GM19452 (cell line): ENCODE measurements around the gene RPL10.
"Not testable (repeated sequence)": the region's sequence is repeated elsewhere in the genome, so short reads cannot be mapped to it uniquely, and the experiment has no call there.

Experiments used
- ATAC-seq: cut with Tn5 transposase; IDR thresholded peaks from one replicate; pipeline ENCODE4 v1.9.1; 2021; ENCODE audit not compliant: unreplicated experiment

The RPL10 gene

DNA sequence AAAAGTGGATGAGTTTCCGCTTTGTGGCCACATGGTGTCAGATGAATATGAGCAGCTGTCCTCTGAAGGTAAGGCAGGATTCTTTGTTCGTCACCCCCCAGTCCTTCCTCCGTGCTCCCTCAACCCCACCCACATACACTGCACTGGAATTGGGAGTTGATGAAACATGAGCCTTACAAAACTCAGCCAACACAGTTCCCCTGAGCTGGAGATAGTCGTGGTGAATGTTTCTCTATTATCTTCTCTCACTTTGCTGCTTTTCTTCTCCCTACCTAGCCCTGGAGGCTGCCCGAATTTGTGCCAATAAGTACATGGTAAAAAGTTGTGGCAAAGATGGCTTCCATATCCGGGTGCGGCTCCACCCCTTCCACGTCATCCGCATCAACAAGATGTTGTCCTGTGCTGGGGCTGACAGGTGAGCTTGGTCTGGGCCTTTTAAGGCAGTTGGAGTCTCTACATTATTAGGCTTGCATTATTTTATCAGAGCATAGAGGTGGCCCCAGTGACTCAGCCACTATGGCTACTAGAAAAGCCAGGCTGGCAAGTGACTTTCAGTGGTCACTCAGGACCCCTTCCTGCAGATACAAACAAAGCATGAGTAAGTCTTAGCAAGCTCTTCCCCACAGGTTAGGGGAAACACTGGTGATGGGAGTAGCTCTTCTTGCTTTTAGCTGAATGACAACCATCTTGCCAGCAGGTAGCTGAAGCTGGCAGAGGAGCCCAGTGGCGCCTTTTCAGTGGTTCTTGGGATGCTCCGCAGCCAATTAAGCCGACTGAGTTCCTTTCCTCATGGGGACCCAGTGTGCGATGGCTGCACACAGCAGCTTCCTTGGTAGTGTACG is 1.6 kb downstream of the RPL10 start:
- no peak for ATAC-seq

DNA sequence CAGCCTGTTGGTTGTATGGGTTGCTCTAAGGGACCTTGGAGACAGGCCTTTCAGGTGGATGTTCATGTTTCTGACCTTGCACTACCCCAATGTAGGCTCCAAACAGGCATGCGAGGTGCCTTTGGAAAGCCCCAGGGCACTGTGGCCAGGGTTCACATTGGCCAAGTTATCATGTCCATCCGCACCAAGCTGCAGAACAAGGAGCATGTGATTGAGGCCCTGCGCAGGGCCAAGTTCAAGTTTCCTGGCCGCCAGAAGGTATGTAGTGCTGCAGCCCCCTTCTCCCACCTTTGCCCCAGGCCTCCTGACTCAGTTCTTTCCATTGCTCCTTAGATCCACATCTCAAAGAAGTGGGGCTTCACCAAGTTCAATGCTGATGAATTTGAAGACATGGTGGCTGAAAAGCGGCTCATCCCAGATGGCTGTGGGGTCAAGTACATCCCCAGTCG is 2.2 kb downstream of the RPL10 start:
- ATAC-seq, result not testable (repeated sequence)

DNA sequence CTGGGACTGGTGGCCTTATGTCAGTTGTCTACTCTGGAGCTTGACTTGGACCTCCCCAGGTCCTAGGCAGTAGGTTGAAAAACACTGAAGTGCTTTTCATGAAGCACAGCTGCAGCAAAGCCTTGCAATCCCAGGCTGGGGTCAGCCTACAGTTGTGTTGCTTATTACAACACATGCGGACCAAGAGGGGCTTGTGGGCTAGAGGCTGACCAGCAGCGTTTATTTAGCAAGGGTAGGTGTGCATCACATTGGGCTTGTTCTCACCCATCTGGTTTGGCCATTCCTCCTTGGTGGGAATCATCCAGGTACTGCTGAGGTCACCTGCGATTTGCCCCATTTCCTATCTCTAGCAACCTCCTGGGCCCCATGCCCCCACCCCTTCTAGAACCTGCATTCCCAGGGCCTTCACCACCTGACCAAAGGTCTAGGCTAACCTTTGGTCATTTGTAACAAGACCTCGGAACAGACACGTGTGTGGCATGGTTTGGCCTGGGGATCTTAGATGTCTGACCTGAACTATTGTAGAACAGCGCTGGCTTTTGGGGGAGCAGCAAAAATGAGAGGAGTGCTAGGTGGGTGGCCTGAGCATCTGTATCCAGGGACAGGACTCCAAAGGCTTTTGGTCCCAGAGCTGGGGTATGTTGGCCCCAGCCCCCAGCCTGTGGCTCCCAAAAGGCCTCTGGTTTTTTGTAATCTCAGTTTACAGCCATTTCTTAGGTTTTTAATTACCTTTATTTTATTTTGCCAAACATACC is 3.0 kb downstream of the RPL10 start:
- no peak for ATAC-seq

DNA sequence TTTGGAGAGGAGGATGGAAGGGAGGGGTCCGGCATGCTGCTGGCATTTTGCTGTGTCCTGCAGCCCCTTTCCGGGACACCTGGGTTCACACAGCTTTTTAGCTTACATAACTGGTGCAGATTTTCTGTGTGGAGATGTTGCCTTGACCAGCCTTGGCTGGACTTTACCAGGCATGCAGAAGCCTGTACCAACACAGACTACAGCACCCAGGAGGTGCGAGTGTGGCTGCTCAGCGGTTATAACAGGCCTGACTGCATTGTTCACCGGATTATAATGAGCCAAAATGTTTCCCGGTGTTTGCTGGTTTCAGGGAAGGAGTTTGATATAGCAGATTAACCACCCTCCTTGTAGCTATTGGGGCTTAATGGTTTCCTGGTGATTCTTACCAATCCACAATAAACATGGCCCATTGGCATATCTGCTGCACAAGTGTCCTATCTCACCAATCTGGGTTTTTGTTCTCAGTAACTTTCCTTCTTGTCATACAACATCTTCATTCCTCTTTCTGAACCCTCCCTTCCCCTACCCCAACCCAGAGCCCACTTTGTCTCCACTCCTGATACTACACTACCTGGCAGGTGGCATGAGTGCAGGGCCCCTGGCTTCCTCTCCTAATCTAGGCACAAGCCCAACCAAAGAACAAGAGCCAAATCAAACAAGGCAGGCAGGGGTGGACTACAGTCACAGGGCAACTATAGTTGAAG is 3.9 kb downstream of the RPL10 start:
- ATAC-seq, result no peak

DNA sequence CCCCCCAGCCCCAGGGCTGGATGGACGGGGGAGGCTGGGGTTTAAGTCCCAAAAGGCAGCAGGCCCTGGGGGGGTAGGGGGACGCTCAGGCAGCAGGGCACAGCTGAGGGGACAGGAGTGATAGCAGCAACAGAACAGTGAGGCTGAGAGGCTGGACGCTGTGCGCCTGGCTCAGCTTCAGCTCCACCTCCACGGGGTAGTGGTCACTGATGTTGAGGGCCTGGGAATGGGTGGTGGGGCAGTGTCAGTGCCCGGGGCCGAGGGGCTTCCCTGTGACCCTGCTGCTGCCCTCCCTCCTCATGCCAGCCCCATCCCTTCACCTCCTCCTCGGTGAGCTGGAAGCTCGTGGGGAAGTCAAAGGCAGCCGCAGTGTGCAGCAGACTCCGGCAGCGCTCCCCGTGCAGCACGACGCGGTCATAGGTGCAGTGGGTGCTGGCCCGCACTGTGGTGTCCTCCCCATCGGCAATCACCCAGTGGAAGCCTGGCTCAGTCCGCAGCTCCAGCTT is 4.5 kb downstream of the RPL10 start:
- no peak for ATAC-seq

DNA sequence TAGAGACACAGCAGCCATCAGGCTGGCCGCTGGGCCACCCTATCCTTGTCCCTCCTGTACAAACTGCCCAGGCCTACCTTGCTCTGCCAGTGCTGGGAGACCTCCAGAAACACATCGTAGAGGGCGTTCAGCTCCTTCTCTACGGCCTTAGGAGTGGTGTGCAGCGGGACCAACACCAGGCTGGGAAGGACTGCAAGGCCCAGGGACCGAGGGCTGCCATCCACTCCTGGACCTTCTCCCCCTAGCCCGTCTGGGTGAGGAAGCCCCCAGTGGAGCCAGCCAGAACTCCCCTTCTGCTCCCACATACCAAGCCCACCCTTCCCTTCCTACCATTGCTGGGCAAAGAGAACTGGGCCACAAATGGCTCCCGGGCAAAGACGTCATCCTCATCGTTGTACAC is 5.0 kb downstream of the RPL10 start:
- ATAC-seq, result no peak

DNA sequence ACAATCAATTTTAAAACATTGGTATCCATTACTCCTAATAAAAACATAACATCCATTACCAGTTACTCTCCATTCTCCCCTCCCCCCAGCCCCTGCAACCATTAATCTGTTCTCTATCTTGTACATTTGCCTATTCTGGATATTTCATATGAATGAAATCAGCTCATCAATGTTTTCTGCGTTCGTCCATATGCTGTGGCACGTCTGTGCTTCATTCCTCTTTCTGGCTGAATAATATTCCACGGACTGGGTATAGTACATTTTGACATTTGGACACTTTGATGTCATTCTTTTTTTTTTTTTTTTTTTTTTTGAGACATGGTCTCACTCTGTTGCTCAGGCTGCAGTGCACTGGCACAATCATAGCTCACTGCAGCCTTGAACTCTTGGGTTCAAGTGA is 5.7 kb downstream of the RPL10 start:
- ATAC-seq, result no peak

DNA sequence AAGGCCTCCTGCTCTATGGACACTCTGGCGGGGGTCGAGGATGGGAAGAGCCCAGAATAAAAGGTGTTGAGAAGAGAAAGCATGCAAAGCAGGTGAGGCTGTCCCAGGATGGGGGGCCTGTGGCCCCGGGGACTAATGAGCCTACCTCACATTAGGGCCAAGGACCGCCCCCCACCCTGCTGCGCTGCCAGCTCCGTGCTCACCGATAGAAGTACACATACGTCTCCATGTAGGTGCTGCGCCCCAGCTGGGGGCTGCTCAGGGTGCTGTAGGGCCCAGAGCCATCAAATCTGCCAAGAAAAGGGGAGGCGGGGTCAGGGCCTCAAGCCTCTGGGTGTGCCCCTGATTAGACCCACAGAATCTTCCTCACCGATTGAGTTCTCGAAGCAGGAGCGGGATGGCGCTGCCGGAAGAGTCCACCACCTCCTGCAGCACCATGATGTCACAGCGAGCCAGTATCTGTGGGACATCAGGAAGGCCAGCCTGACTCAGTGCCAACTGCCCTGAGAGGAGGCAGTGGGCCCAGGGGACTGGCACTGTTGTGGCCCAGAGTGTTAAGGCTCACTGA is 6.5 kb downstream of the RPL10 start:
- ATAC-seq, result no peak

DNA sequence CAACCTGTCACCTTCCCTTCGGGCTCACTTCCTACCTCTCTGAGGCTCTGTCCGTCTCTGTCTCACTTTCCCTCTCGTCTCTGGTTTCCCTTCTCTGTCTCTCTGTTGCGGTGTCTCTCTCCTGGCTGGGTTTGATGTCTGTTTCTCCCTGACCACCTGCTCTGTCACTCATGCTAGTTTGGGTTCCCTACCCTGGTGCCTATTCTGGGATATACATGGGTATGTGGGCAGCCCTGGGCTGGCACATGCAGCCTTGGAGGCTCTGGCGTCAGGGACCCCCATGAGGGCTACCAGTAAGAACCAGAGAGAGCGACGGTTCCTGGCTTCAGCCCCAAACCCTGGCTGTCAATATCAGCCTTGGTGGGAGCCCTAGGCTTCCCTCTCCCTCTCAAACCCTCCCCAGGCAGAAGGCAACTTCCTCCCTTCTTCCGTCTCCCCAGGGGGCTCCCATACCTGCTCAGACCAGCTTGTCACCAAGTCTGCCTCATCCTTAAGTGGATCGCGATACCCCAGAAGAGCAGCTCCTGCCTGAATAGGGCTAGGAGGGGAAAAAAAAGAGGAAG is 10.6 kb downstream of the RPL10 start:
- no peak for ATAC-seq

DNA sequence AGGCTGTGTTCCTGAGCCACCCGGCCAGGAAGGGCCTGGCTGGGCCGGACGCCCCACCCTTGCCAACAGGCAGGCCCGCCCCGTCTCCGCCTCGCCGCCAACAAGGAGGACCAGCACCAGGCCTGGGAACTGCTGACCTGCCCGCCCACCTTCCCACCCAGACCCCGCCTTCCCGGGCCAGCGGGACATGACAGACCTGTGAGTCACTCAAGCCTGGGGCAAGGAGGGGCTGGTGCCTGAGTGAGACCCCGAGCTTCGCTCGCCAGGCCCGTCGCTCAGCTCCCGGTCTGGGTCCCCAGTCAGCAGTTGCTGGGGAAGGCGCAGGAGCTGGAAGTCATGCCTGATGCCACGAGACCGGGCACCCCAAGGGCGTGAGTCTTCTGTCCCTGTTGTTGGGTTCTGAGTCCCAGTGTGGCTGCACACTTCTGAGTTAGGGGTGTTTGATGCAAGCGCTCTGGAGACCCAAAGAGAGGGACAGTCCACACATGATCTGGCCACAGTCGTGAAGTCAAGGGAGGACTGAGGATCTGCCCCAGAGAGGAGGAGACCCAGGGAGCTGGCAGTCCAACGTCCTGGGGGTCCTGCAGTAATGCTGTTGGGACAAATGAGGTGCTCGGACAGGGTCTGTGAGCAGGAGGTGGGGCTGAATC is 11.2 kb downstream of the RPL10 start, which contains the start of gene DNASE1L1:
DNASE1L1 (minus strand) TSS at position 33 of the 650 bp plus-strand sequence. CDS start 3,686 bp downstream, outside the sequence.
- ATAC-seq, result no peak

DNA sequence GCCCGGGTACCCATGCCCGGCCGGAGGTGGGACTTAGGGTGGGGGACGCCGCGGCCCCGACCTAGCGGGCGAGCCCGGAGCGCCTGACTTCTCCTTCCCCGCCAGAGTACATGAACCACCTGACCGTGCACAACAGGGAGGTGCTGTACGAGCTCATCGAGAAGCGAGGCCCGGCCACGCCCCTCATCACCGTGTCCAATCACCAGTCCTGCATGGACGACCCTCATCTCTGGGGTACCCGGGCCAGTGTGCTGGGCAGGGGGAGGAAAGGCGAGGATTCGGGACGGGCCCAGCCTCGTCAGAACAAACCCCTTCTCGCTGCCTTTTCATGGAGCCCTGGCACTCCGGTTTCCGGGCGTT is 13.8 kb downstream of the RPL10 start:
- ATAC-seq, result peak; percentile 70

DNA sequence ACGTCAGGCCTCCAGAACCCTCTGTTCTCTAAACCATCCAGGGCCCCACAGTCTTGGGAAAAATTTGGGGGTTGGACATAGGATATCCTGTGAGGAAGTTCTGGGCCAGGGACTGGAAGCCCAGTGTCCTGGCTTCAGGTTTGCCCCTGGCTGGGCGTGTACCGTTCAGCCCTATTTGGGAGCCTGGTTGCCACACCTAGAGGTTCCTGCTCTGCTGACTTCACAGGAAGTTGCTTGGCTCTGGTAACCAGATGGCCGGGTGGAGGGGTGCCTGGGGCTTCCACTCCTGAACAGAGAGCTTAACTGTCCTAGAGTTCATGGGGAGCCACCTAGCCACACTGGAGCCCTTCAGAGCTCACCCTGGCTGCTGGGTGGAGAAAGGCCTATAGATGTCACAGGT is 14.3 kb downstream of the RPL10 start:
- ATAC-seq, result no peak

DNA sequence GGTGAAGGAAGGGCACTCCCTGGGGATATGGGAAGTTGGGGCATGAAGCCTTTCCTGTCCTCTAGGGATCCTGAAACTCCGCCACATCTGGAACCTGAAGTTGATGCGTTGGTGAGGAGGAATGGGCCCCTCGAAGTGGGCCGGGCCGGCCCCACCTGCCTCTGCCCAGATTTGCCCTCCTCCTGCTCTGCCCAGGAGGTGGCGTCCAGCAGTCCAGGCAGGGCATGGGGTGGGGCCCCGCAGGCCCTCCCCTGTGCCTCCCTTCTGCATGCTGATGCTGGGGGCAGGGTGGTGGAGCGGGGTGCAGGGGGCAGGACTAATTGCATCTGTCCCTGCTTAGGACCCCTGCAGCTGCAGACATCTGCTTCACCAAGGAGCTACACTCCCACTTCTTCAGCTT is 15.0 kb downstream of the RPL10 start:
- ATAC-seq, result no peak

DNA sequence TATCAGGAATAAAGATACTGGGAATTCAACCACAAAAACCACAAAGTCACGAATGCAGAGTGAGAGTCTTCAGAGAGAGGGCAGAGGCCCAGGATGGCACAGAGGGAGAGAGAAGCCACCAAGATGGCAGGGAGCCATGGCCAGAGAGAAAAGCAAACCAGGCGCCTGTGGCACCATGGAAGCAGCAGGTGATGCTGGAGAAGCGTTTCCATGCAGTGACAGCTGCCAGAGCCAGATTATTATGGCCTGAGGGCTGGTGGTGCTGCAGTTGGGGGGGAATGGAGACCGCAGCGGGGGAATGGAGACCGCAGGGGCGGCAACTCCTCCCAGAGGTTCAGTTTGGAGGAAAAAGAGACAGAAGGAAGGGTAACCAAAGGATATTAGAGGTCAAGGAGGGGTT is 19.0 kb downstream of the RPL10 start:
- ATAC-seq, result no peak

DNA sequence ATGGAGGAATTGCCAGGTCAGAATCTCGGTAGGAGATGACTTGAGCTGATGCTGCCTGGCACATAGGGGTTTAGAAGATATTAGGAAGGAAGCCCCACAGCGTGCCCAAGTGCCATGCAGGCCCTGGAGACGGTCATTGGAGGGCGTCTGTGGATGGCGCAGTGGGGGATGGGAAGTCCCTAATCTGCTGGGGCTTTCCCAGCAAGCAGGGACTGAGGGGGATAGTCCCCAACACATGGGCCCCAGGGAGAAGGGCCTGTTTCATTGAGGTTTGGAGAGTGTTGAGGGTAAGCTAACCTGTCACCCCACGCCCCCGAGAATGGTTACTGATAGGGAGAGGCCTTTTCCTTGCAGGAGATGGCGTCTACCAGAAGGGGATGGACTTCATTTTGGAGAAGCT is 21.0 kb downstream of the RPL10 start:
- ATAC-seq, result no peak

DNA sequence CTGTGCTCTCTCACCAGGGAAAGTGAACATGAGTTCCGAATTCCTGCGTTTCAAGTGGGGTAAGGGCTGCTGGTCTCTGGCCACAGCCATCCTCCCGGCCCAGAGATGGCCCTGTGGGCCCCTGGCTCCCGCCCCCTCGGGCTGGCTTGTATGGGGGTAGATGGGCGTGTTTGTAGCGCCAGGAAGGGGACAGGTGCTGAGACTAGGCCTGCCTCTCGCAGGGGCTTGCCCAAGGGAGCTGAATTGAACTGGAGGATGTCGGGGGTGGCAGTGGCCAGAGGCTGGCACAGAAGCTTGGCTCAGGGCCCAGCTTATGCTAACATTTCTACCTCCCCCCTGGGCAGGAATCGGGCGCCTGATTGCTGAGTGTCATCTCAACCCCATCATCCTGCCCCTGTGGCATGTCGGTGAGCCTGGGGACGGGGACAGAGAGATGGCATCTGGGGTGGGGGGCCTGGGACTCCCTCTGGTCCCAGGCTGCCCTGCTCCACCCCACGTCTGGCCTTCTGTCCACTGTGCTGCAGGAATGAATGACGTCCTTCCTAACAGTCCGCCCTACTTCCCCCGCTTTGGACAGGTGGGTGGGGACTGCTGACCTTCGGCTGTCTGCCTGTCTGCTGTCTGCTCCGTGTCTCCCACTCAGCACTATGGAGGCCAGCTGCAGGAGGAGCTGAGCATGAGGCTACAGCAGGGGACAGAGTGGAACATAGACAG is 21.7 kb downstream of the RPL10 start:
- no peak for ATAC-seq

DNA sequence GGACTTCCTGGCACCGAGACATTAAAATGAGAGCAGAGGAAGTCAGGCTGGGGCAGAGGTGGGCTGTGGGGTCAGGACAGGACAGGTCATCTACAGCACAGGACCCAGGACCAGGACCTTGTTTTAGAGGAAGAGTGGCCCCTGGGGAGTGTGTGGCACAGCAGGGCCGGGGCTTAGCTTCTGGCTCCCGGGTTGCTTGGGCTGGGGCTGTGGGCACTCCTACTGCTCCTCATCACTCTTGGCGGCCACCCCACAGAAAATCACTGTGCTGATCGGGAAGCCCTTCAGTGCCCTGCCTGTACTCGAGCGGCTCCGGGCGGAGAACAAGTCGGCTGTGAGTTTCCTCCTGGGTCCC is 22.2 kb downstream of the RPL10 start:
- ATAC-seq, result no peak

DNA sequence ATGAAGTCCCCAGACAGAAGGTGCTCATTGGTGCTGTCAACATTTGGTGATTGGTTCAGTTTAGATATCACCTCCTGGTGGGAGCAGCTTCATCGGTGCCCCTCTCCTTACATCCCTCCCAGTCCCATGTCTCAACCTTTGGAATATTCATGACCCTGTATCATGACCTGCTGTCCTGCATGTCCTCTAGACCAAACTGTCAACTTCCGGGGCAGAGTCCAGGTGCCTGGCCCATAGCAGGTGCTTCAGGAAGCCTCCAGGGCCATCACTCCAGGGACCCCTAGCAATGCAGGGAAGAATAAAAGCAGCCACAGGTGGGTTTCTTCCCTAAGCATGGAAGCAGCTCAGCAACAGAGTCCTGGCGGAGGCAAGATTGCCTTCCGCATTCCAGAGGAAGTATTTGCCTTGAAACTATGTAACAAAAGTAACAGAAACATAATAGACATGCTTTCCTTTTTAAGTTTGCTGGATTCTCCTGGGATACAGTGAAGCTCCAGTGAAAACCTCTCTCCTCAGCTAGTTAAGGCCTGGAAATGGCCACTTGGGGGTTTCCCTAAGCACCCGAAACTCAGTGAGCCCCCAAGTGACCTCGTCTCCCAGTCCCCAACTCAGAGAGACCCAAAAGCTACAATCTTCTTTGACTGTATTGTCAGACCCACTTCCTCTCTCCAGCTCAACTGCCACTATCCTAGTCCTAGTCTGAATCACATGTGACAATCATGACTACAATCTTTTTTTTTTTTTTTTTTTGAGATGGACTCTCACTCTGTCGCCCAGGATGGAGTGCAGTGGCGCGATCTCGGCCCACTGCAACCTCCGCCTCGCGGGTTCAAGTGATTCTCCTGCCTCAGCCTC is 29.0 kb downstream of the RPL10 start:
- ATAC-seq, result no peak
